NCI-H82 treated with DMSO at 0.1 percent for 48 hours (cell line): ENCODE measurements around the gene TTC7B.

ENCODE experiments used
- DNase-seq: peaks from one replicate; lab custom pipeline; 2025; ENCODE audit not compliant: unreplicated experiment; lab: John Stamatoyannopoulos, UW

The TTC7B gene

GRCh38 chr14:90651976-90652560 lies 164.2 kb downstream of the TTC7B start:
- no peak for DNase-seq

GRCh38 chr14:90651271-90651804 lies 164.9 kb downstream of the TTC7B start:
- DNase-seq = no peak

- DNase-seq = no peak
These were observed 166.6 kb downstream of the TTC7B start for GRCh38 chr14:90649557-90650135.

- DNase-seq = no peak
These were observed 167.1 kb downstream of the TTC7B start for GRCh38 chr14:90649083-90649482.

GRCh38 chr14:90648421-90648820 lies 167.8 kb downstream of the TTC7B start:
- no peak for DNase-seq

- DNase-seq = no peak
These were observed 168.7 kb downstream of the TTC7B start for GRCh38 chr14:90647473-90648005.

- DNase-seq = no peak
These were observed 170.3 kb downstream of the TTC7B start for GRCh38 chr14:90645842-90646443.

- no peak for DNase-seq
These were observed 171.3 kb downstream of the TTC7B start for GRCh38 chr14:90644882-90645281.

GRCh38 chr14:90643982-90644670 lies 172.1 kb downstream of the TTC7B start:
- DNase-seq = no peak

- no peak for DNase-seq
These were observed 173.9 kb downstream of the TTC7B start for GRCh38 chr14:90642244-90642717.

- no peak for DNase-seq
These were observed 174.5 kb downstream of the TTC7B start for GRCh38 chr14:90641615-90642243.

- DNase-seq = no peak
These were observed 175.1 kb downstream of the TTC7B start for GRCh38 chr14:90641168-90641567.

- DNase-seq = no peak
These were observed 176.6 kb downstream of the TTC7B start for GRCh38 chr14:90639641-90640040.

- DNase-seq = no peak
These were observed 183.4 kb downstream of the TTC7B start for GRCh38 chr14:90632871-90633270.

- DNase-seq = no peak
These were observed 183.8 kb downstream of the TTC7B start for GRCh38 chr14:90632451-90632850.

GRCh38 chr14:90630171-90630806 lies 185.9 kb downstream of the TTC7B start:
- DNase-seq = no peak

GRCh38 chr14:90629471-90629870 lies 186.8 kb downstream of the TTC7B start:
- DNase-seq = no peak

GRCh38 chr14:90628825-90629224 lies 187.4 kb downstream of the TTC7B start:
- no peak for DNase-seq

- DNase-seq = no peak
These were observed 188.8 kb downstream of the TTC7B start for GRCh38 chr14:90627478-90627877.

GRCh38 chr14:90626550-90626949 lies 189.7 kb downstream of the TTC7B start:
- no peak for DNase-seq

GRCh38 chr14:90625445-90625844 lies 190.8 kb downstream of the TTC7B start:
- no peak for DNase-seq
